Adrenal gland (tissue), 19 donors: ENCODE data around the gene OR2W3. TPM values are rescaled to one million over a fixed set of nuclear protein-coding genes. Genes with fewer than 3 reads are reported as not detected.

Experiments
- DNase-seq, 7 donors: peaks; one replicate each; pipeline ENCODE4 v3.0.0-alpha.2; 2019 to 2020
- H3K27ac ChIP-seq, 5 donors: fragments of 200-600 bp; sonication (generic) in 4 of 5; 1 replicate in 3 of 5; 2 replicates in 2 of 5; pipeline versions ENCODE4 v1.5.1 to v1.8.0; 2016 to 2020; ENCODE audit warnings: mild to moderate bottlenecking in 1 of 5
- H3K27me3 ChIP-seq: fragments of 200-600 bp; 2 replicates; pipeline ENCODE4 v1.8.0; 2021
- H3K36me3 ChIP-seq, 2 donors: fragments of 200-600 bp; replicated peaks in 1 of 2; 1 replicate in 1 of 2; 2 replicates in 1 of 2; pipeline versions ENCODE4 v1.5.1 to v1.8.0; 2018 to 2022
- H3K4me1 ChIP-seq, 2 donors: fragments of 200-600 bp; replicated peaks in 1 of 2; 1 replicate in 1 of 2; 2 replicates in 1 of 2; pipeline versions ENCODE4 v1.5.1 to v1.8.0; 2018 to 2021
- H3K4me3 ChIP-seq, 4 donors: fragments of 200-600 bp; sonication (generic) in 3 of 4; one replicate each; pipeline ENCODE4 v1.5.1; 2016 to 2018
- H3K9me3 ChIP-seq, 3 donors: fragments of 200-600 bp; sonication (generic) in 1 of 3; replicated peaks in 1 of 3; 1 replicate in 2 of 3; 2 replicates in 1 of 3; pipeline versions ENCODE4 v1.5.1 to v1.8.0; 2016 to 2021
- POLR2A ChIP-seq, 2 donors: fragments of 450-650 bp; IDR thresholded peaks; one replicate each; pipeline ENCODE4 v1.6.1; 2017; ENCODE audit warnings: antibody characterized with exemption in 2 of 2, mild to moderate bottlenecking in 2 of 2, moderate library complexity in 1 of 2
- WGBS, 4 donors: extraction: QIAGEN DNeasy Blood & Tissue Kit in 2 of 4; methylation state at CpG; one replicate each; pipeline versions ENCODE4 v1.1.5 to v1.1.7; 2013 to 2017; 5-methylcytosine and 5-hydroxymethylcytosine counted together
- intact Hi-C, 2 donors: fragments of 100-400 bp; cut with DNase I; formaldehyde crosslinking; loops; one replicate each; pipeline versions ENCODE4 v1.14.1 to v1.15.0; 2022 to 2023
- long read RNA-seq, 10 donors: library from polyadenylated mRNA in 3 of 10; unstranded in 2 of 10; stranded (forward) in 1 of 10; transcript quantifications; one replicate each; pipeline ENCODE4 v2.0.0 and lab custom pipeline, GENCODE V29; 2021 to 2026
- polyA plus RNA-seq, 3 donors: library from polyadenylated mRNA; stranded (reverse); fragments of 200-250 nt in 2 of 3; fragments of 350-450 nt in 1 of 3; fragmentation: Illumina TruSeq in 1 of 3; extraction: RNeasy Lipid Tissue Mini Kit (QIAGEN cat#74804) in 1 of 3; gene quantifications; one replicate each; pipeline ENCODE4 v1.2.3, GENCODE V29; 2013 to 2014
- total RNA-seq, 9 donors: library from RNA; depleted of rRNA in 4 of 9; stranded (reverse); fragments of >200 nt in 4 of 9; fragments of 120-200 nt in 1 of 9; fragmentation: NEBNext Ultra II Directional in 1 of 9; extraction: Animal tissue kit (Norgen Biotek cat#: 25700) in 1 of 9; gene quantifications; one replicate each; pipeline versions ENCODE4 v1.1.0 to v1.2.4, GENCODE V29; 2013 to 2023
- TF ChIP-seq, protein P1 (sequence below), 6 experiments: fragments of 450-650 bp in 4 of 6; fragments of 200-600 bp in 2 of 6; sonication (generic) in 1 of 6; IDR thresholded peaks; 1 replicate in 5 of 6; 2 replicates in 1 of 6; pipeline versions ENCODE4 v1.5.1 to v1.8.0; 2016 to 2021; ENCODE audit warnings: antibody characterized with exemption in 6 of 6, mild to moderate bottlenecking in 2 of 6, moderate library complexity in 1 of 6
- donor health status: healthy with polysubstance abuse.
- donor health status: Bipolar disorder and iron deficiency.
- donor health status: DM: yes; HTN: yes; CAD: no.
- donor health status: DM: no; HTN: no; CAD: no.
- donor health status: DM: no; HTN: no; CAD: no.
- donor health status: DM: yes; HTN: yes; CAD: no.

The OR2W3 gene
- 1 to 10 TPM in 2 of 9 donors, under 1 TPM in 1, not detected in 6; 1.00 to 2.5 (median 1.1) TPM for total RNA-seq
- polyA plus RNA-seq = under 1 TPM in 1 of 3 donors, not detected in 2; 0.20 TPM
- long read RNA-seq, donor 1 = 0 reads
- long read RNA-seq, donor 2 = 0 reads
- long read RNA-seq, donor 3 = 0 reads
- long read RNA-seq, donor 4 = 0 reads
- long read RNA-seq, donor 5 = 0 reads
- long read RNA-seq, donor 6 = 0 reads
- long read RNA-seq, donor 7 = 0 reads
- long read RNA-seq, donor 8 = 0 reads
- long read RNA-seq, donor 9 = 0 reads
- long read RNA-seq, donor 10 = 0 reads

DNA sequence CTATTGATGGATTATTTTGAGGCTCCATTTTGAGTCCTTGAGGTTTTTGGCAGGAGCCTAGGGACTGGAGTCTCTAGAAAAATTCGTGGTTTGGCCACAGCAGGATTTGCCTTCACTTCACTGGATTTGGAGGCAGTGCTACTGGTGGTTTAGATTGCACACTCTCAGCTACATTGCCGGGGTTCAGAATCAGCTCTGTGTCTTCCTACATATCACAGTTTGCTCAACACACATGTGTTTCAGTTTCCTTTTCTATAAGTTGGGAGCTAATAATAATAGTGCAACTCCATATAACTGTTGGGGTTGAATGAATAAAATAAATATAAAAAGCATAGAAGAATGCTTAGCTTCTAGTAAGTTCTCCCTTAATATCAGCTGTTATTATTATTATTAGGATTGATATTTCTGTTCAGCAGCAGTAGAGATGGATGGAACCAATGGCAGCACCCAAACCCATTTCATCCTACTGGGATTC is at the start of gene OR2W3:
TSS of gene OR2W3 (plus strand) at position 425 of the 475 bp plus-strand sequence. CDS start at position 425, 0 bp downstream.
- no peaks in the 10 kb centered on the region for H3K36me3 ChIP-seq
- no peak within 1 kb of the TSS for H3K27ac ChIP-seq
- no peak for DNase-seq
- H3K4me1 ChIP-seq = no peaks in the 10 kb centered on the region
- WGBS, 4 donors = 36 to 45% (median 42%) methylated on average over 2 of the region's 2 CpGs
- H3K27me3 ChIP-seq = no peaks in the 10 kb centered on the region
- H3K4me3 ChIP-seq = no peak within 1 kb of the TSS
- TF ChIP-seq, protein P1, sequence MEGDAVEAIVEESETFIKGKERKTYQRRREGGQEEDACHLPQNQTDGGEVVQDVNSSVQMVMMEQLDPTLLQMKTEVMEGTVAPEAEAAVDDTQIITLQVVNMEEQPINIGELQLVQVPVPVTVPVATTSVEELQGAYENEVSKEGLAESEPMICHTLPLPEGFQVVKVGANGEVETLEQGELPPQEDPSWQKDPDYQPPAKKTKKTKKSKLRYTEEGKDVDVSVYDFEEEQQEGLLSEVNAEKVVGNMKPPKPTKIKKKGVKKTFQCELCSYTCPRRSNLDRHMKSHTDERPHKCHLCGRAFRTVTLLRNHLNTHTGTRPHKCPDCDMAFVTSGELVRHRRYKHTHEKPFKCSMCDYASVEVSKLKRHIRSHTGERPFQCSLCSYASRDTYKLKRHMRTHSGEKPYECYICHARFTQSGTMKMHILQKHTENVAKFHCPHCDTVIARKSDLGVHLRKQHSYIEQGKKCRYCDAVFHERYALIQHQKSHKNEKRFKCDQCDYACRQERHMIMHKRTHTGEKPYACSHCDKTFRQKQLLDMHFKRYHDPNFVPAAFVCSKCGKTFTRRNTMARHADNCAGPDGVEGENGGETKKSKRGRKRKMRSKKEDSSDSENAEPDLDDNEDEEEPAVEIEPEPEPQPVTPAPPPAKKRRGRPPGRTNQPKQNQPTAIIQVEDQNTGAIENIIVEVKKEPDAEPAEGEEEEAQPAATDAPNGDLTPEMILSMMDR (IDR thresholded peaks at IDR 0.05) = no peak
- no peak for TF ChIP-seq POLR2A (IDR thresholded peaks at IDR 0.05)
- no peaks in the 10 kb centered on the region for H3K9me3 ChIP-seq
- intact Hi-C loops = no loop called here

DNA sequence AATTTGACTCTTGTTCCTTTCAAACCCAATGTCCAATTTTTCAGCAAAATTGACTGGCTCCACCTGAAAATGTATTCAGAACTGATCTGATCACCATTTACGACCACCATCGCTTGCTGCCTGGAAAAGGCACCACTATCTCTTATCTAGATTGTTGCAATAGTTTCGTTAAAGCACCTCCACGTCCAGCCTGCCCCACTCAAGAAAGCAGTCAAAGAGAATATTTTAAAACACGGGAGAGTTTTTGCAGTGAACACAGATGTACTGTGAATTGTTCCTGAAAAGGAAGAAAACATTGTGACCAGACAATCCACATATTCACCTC is 49.7 kb upstream of the OR2W3 start:
- no peak for TF ChIP-seq POLR2A (IDR thresholded peaks at IDR 0.05)
- TF ChIP-seq, protein P1 (IDR thresholded peaks at IDR 0.05) = no peak

DNA sequence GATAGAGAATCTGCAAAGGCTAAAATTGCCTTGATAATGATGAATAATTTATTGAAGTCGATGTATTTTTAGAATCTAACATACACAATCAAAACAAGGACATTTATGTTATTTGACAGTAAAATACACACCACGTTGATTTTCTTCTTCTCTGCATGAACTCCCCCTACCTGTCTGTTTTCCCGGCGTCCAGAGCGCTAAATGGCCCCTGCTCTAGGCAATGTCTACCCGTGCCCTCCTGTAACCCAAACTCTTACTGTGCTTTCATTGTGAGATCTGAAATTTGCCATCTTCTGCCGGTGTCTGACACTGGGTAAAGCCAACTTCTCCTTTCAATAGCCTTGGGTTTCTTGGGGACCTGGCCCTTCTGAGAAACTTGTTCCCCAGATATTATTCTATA is 47.0 kb upstream of the OR2W3 start:
- Histone ChIP-seq H3K4me3 (no peak overlapping the region), H3K27me3 (no peaks in the 10 kb centered on the region), H3K27ac (no peak overlapping the region), H3K36me3 (no peaks in the 10 kb centered on the region), H3K4me1 (no peaks in the 10 kb centered on the region), H3K9me3 (no peaks in the 10 kb centered on the region)
- WGBS, 4 donors = 72 to 82% (median 79%) methylated on average over 7 of the region's 7 CpGs
- TF ChIP-seq, protein P1 (IDR thresholded peaks at IDR 0.05) = no peak
- no peak for TF ChIP-seq POLR2A (IDR thresholded peaks at IDR 0.05)
- intact Hi-C loops = no loop called here
- DNase-seq = no peak

More for the DNA sequence above, 49.7 kb upstream of the OR2W3 start:
- Histone ChIP-seq H3K9me3 (no peaks in the 10 kb centered on the region), H3K4me3 (no peak overlapping the region), H3K27ac (no peak overlapping the region), H3K36me3 (no peaks in the 10 kb centered on the region), H3K27me3 (no peaks in the 10 kb centered on the region), H3K4me1 (no peaks in the 10 kb centered on the region)
- DNase-seq = no peak
- 58 to 75% (median 69%) methylated on average over 5 of the region's 5 CpGs for WGBS, 4 donors
- intact Hi-C loops = no loop called here

DNA sequence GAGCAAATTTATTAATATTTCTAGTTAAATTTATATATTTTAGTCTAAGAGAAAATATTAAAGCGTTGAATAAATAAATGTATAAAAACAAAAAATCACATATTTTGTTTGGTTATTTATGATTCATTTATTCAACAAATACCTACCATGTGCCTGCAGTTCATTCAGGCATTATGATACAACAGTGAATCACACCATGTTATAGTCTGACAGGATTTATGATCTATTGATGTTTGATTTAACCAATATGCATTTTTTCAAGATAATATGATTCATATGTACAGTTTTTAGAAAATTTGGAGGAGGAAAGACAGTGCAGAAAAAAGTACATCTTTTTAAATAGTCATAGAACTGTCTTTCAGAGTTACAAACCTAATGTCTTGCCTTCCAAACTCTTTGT is 45.8 kb upstream of the OR2W3 start:
- H3K27ac ChIP-seq = no peak overlapping the region
- no peaks in the 10 kb centered on the region for H3K9me3 ChIP-seq
- DNase-seq = no peak
- no peaks in the 10 kb centered on the region for H3K27me3 ChIP-seq
- no peaks in the 10 kb centered on the region for H3K36me3 ChIP-seq
- H3K4me1 ChIP-seq = no peaks in the 10 kb centered on the region
- no peak overlapping the region for H3K4me3 ChIP-seq
- intact Hi-C loops = no loop called here
- WGBS, 4 donors = 58 to 90% (median 72%) methylated on average over 1 of the region's 1 CpG
- no peak for TF ChIP-seq POLR2A (IDR thresholded peaks at IDR 0.05)
- TF ChIP-seq, protein P1 (IDR thresholded peaks at IDR 0.05) = no peak
